Measurements from ENCODE around the gene GMPR. TPM values are rescaled to one million over a fixed set of nuclear protein-coding genes. Genes with fewer than 3 reads are reported as not detected.

The GMPR gene
- total RNA-seq, 1 experiment from 2014 or later, result 0.08 TPM

GRCh38 chr6:16296061-16296670 lies 57.8 kb downstream of the GMPR start:
- DNase-seq (ENCODE audit: low spot score), result no peak

DNA sequence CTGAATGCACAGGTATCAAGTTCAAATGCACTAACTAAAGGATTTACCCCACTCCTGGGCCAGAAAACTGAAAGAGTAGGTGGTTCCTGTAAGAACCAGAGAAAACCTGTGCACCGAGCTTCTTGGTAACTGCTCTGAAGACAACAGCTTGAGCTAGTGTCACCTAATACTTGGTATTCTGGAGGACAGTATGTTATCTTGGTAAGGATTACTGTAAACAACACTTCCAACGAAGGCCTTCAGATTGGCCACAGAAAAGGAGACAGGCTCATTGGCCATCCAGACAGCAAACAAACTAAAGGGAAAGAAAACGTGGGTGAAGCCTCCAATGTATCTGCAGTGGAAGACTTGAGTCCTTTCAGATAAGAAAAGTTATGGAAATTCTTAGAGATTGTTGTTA lies 61.5 kb downstream of the GMPR start:
- no peak for DNase-seq (ENCODE audit: low spot score)

GRCh38 chr6:16301511-16301910 lies 63.1 kb downstream of the GMPR start:
- DNase-seq (ENCODE audit: low spot score), result no peak

- no peak for DNase-seq (ENCODE audit: low spot score)
Measured at GRCh38 chr6:16302721-16303552, 64.5 kb downstream of the GMPR start.

GRCh38 chr6:16305246-16305725 lies 66.9 kb downstream of the GMPR start:
- DNase-seq (ENCODE audit: low spot score), result no peak

DNA sequence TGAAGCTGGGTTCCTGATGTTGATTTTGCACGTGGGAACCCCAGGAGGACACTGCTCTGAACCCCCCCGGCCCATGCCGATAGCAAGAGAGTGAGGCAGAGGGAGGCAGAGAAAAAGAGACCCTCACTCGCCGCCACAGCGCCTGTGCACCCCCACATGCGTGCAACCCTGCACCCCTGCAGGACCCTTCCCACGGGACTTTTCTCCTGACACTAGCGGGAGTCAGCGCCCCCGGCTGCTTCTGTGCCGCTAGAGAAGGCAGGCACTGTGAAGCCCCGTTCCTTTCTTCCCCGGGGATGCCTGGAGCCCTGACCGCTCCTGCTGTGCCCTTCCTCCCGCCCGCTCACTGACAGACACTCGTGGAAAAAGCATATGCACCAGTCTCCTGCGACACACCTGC lies 67.4 kb downstream of the GMPR start:
- no peak for DNase-seq (ENCODE audit: low spot score)

- DNase-seq (ENCODE audit: low spot score), result no peak
Measured at GRCh38 chr6:16306334-16306733, 67.9 kb downstream of the GMPR start.

DNA sequence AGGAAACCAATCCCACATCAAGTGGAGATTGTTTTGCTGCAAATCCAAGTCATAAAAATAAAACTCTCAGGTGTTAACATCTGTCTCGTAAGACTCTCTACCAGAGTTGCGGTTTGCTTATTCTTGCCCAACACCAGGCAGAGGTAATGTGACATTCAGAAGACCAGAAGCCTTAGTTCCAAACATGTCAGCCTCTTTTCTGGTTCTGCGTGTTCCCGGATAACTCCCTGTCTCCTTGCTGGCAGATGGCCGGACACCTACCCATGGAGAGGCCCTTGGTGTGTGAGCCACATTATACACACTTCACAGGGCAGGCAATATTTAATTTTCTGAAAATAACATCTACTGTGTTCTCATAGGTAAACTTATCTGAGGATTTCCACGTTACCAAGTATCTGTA lies 73.4 kb downstream of the GMPR start:
- no peak for DNase-seq (ENCODE audit: low spot score)

DNA sequence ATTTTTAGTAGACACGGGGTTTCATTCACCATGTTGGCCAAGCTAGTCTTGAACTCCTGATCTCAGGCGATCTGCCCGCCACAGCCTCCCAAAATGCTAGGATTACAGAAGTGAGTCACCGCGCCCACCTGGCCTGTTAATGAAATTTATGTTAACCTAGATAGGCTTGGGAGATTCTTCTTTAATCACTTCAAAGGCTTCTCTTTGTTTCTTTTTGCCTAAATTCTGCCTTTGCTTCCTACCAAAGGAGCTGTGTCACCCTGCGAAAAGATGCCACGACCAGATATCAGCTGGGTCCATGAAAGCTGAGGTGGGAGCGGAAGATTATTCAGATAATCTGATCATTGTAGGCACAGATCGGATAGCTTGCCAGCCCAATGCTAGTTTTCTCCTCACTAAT lies 75.3 kb downstream of the GMPR start:
- no peak for DNase-seq (ENCODE audit: low spot score)

DNA sequence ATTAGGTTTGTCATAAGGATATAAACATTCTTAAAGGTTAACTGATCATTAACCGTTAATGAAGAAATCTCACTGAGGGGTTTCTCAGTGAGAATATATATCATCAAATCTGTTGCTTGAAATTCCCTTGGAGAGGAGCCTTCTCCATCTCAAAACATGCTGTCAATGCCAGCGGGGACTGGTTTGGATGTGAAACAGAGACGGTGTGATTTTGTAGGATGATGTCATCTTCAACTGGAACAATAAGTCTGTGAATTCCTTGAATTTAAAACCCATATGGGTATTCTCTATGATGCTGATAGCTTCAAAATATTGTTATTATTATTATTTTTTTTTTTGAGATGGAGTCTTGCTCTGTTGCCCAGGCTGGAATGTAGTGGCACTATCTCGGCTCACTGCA lies 75.9 kb downstream of the GMPR start:
- DNase-seq (ENCODE audit: low spot score), result no peak

DNA sequence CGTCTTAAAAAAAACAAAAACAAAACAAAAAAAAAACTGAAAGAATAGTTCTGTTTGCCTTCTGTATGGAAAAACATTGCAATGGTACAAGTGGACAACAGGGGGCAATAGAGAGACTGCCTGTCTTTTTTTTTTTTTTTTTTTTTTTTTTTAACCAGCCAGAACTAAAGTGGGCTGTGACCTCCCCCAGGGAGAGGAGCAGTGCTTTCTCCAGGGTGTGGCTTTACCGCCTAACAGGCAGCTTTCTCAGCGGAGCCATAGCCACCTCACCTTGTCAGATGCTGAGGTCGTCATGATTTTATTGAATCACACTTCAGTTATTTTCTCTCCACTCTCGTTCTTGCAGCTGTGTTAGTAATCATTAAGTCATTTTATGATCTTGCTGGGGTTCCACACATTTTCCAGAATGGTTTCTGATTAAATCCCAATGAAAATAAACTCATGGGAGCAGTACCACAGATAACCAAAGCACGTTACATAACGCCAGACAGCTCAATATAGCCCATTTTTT lies 78.4 kb downstream of the GMPR start:
- peak; percentile 32 for DNase-seq (ENCODE audit: low spot score)

DNA sequence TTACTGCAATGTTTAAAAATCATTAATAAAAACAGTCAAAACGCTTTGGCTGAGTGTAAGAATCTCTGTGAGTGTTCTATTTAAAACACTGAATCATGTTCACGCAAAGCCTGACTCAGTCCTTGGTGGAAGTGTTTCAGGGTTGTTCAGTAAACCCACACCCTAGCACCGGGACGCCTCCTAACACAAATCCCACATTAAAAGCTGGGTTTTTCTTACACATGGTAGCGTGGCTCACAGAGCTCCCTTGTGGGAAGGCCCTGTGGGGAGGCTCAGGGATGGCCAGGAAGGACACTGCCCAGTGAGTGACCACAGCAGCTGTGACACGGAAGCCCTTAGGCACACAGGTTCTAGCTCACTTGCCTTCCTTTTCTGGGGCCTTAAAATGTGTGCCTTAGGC lies 80.2 kb downstream of the GMPR start:
- DNase-seq (ENCODE audit: low spot score), result no peak

DNA sequence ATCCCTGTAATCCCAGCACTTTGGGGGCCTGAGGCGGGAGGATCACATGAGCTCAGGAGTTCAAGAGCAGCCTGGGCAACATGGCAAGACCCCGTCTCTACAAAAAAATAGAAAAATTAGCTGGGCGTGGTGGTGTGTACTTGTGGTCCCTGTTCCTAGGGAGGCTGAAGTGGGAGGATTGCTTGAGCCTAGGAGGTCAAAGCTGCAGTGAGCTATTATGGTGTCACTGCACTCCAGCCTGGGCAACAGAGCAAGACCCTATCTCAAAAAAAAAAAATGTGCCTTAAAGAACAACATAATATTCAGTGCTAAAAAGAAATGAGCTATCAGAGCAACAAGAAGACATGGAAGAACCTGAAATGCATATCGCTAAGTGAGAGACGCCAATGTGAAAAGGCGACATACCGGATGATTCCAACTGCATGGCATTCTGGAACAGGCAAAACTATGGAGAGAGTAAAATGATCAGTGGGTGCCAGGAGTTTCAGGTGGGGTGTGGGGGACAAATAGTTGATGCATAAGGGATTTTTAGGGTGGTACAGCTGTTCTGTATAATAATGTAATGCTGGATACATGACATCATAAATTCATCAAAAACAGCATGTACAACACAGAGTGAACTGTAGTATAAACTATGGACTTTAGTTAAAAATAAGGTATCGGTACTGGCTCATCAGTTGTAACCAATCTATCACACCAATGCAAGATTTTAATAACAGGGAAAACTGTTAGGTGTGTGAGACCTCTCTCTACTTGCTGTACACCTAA lies 80.8 kb downstream of the GMPR start:
- no peak for DNase-seq (ENCODE audit: low spot score)

GRCh38 chr6:16319813-16320532 lies 81.6 kb downstream of the GMPR start:
- DNase-seq (ENCODE audit: low spot score), result no peak

DNA sequence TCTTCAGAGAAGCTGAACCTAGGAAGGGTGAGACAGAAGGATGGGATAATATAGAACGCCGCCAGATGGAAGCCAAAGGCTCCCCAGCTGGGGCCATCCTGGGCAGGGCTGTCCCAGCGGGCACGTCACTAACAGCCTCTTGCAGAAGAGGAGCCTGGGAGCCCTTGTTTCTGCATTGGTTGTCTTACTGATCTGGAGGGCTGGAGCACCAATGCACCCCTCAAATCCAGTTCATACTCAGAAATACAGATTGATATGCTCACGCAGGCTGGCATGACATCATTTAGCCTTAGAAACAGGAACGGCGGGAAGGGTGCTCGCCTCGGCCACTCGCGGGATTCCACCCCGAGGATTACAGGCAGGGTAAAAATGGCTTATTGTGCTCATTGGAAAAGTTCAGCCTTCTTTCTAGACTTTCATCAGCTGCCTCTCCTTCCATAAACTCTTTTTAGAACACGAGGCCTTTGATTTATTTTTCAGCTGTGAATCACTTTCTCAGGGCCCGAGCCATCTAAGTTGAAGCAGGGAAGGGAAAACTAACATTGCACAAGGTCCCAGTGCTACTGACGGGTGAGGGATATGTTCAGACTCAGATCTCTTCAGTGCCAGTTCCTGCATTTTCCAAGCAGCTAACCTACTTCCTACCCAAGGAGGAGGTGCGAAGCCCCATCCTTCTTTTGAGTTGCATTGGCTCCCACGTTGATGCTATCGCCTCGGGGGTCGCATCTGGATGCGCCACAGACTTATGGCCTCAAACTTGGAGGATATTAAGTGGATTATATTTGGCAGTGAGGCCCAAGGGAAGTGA lies 82.3 kb downstream of the GMPR start:
- no peak for DNase-seq (ENCODE audit: low spot score)

DNA sequence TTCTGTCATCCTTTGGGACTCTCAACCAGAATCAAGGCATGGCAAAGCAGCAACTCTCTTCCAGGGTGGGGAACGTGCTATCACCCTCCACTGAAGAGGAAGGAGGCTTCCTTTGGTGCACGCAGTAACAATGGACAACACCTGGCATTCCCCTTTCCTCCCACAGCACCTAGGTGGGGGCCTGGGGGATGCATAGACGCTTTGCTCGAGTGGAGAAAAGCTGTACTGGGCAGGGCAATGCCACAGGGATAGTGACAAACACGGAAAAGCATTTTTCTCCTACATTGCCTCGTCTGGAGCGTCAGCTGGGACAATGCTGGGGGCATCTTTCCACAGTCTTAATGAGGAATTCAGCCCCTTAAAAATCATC lies 82.9 kb downstream of the GMPR start:
- DNase-seq (ENCODE audit: low spot score), result no peak

GRCh38 chr6:16321826-16322225 lies 83.4 kb downstream of the GMPR start:
- no peak for DNase-seq (ENCODE audit: low spot score)

DNA sequence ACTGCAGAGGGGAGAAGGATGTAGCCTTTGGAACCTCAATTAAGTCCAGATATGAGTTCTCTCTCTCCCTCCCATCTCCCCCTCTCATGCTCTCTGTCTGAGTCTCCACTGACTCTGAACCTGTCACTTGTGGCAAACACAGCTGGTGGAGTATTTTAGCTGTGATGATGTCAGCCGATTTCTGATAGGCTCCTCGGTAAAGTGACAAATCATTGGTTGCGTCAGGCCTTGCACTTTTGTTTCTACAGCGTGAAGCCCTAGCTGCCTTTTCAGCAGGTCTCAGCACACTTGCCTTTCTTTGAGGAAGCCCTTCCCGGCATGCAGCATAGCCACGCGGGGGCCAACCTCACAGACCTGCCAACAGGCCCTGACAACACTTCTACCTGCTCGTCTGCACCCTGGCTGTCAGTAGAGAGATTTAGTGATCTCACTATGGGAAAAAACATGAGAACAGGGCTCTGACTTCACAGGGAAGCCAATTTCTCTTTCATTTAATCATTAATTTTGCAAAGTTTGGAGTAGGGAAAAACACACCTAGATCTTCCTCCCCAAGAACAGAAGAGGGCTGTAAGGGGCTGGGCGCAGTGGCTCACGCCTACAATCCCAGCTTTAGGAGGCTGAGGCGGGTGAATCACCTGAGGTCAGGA lies 84.4 kb downstream of the GMPR start:
- no peak for DNase-seq (ENCODE audit: low spot score)

DNA sequence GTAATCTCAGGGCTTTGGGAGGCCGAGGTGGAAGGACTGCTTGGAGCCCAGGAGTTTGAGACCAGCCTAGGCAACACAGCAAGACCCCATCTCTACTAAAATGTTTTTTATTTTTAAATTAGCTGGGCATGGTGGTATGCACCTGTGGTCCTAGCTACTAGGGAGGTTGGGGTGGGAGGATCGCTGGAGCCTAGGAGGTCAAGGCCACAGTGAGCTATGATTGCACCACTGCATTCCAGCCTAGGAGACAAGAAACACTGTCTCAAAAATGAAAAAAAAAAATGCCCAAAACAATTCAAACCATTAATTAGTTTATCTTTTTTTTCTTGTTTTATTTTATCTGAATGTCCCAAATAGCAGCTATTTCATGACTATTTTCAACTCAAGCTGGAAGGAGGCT lies 85.8 kb downstream of the GMPR start:
- no peak for DNase-seq (ENCODE audit: low spot score)

GRCh38 chr6:16324606-16325225 lies 86.3 kb downstream of the GMPR start:
- no peak for DNase-seq (ENCODE audit: low spot score)

All from HT-29 (cell line).